Epithelial cell of proximal tubule (primary cell): ENCODE results near the gene YWHAH. TPM values are rescaled to one million over a fixed set of nuclear protein-coding genes. Genes with fewer than 3 reads are reported as not detected.

Source experiments
- DNase-seq: peaks from one replicate; pipeline ENCODE4 v3.0.0-alpha.2; 2011; ENCODE audit warnings: low read depth
- H3K4me3 ChIP-seq: 2 replicates; pipeline ENCODE4 v1.5.1; 2011; ENCODE audit warnings: low read depth, mild to moderate bottlenecking, low read length
- total RNA-seq: library from RNA; depleted of rRNA; stranded (reverse); fragments of >200 nt; gene quantifications from 2 replicates; pipeline ENCODE4 v1.2.3, GENCODE V29; 2015
- TF ChIP-seq, protein P1 (sequence below): conservative IDR thresholded peaks from 2 replicates; pipeline ENCODE4 v1.5.1; 2012; ENCODE audit warnings: low read depth, mild to moderate bottlenecking, low read length

Gene YWHAH
- 276 and 345 TPM in 2 replicates for total RNA-seq

GRCh38 chr22:31943978-31944699 lies at the start of gene YWHAH:
TSS of gene YWHAH (plus strand) at chr22:31944535. CDS start at chr22:31944734, 199 bp downstream.
- TF ChIP-seq, protein P1, sequence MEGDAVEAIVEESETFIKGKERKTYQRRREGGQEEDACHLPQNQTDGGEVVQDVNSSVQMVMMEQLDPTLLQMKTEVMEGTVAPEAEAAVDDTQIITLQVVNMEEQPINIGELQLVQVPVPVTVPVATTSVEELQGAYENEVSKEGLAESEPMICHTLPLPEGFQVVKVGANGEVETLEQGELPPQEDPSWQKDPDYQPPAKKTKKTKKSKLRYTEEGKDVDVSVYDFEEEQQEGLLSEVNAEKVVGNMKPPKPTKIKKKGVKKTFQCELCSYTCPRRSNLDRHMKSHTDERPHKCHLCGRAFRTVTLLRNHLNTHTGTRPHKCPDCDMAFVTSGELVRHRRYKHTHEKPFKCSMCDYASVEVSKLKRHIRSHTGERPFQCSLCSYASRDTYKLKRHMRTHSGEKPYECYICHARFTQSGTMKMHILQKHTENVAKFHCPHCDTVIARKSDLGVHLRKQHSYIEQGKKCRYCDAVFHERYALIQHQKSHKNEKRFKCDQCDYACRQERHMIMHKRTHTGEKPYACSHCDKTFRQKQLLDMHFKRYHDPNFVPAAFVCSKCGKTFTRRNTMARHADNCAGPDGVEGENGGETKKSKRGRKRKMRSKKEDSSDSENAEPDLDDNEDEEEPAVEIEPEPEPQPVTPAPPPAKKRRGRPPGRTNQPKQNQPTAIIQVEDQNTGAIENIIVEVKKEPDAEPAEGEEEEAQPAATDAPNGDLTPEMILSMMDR, result no peak
- DNase-seq, result no peak

GRCh38 chr22:31895411-31896123 lies 48.8 kb upstream of the YWHAH start:
- TF ChIP-seq, protein P1, result no peak
- DNase-seq, result no peak
- H3K4me3 ChIP-seq, result no peak overlapping the region

More at GRCh38 chr22:31943978-31944699, at the start of gene YWHAH:
- peak within 1 kb of the TSS; percentile 97 for H3K4me3 ChIP-seq

GRCh38 chr22:31896472-31896871 lies 47.9 kb upstream of the YWHAH start:
- TF ChIP-seq, protein P1, result no peak
- no peak overlapping the region for H3K4me3 ChIP-seq
- DNase-seq, result no peak

- H3K4me3 ChIP-seq, result no peak overlapping the region
- TF ChIP-seq, protein P1, result no peak
- no peak for DNase-seq
Measured at GRCh38 chr22:31897842-31898805, 46.2 kb upstream of the YWHAH start.

DNA sequence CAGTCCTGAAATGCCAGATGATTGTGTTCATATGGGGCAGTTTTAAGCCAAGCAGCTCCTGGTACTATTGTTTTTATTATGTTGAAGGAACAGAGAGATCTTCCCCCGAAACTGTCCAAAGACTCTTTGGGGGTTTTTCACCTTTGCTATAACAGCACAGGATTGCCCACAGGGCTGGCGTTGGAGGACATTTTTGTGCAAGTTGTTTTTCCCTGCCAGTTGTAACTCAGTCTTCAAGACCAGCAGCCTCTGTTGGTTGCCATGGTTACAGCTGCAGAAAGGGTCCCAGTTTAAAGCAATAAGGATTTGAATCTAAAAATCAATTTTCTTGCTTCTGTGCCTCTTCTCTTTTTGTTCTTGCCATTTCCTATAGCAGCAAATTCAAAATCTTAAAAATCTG lies 45.4 kb upstream of the YWHAH start:
- H3K4me3 ChIP-seq, result no peak overlapping the region
- no peak for DNase-seq
- TF ChIP-seq, protein P1, result no peak

- no peak overlapping the region for H3K4me3 ChIP-seq
- DNase-seq, result no peak
- TF ChIP-seq, protein P1, result no peak
Measured at GRCh38 chr22:31899669-31900068, 44.7 kb upstream of the YWHAH start.
